AG04449 (cell line): ENCODE data around the gene RAP2A.

Experiments
- CTCF ChIA-PET: fragments of 350-600 bp; formaldehyde crosslinking; extraction: SDS; loops from one replicate; lab custom pipeline; 2021; ENCODE audit warnings: antibody characterized with exemption; lab: Yijun Ruan, JAX
- POLR2A ChIA-PET: fragments of 400-600, 350-600 bp; formaldehyde crosslinking; extraction: SDS; loops from one replicate; lab custom pipeline; 2020; ENCODE audit warnings: antibody characterized with exemption, inconsistent platforms; lab: Yijun Ruan, JAX
- DNase-seq: peaks from one replicate; pipeline ENCODE4 v3.0.0-alpha.2; 2010; ENCODE audit warnings: low read depth, low spot score
- H3K4me3 ChIP-seq: 2 replicates; pipeline ENCODE4 v1.5.1; 2011; ENCODE audit warnings: low read depth, mild to moderate bottlenecking, control low read depth, low read length
- CTCF ChIP-seq: IDR thresholded peaks from one replicate; pipeline ENCODE4 v1.5.1; 2011; ENCODE audit warnings: mild to moderate bottlenecking, moderate library complexity, low read length, control low read depth, inconsistent platforms; ENCODE audit not compliant: insufficient read depth; ENCODE audit errors: missing control alignments

The RAP2A gene

GRCh38 chr13:97387890-97388289 lies 46.1 kb upstream of the RAP2A start:
- no peak overlapping the region for H3K4me3 ChIP-seq
- no peak for TF ChIP-seq CTCF
- no peak for DNase-seq
- ChIA-PET POLR2A (no interaction called here), CTCF (interaction anchor here (1.3 kb wide), 1 partner anchor 370 kb away, joined by 3 read pairs; no protein-coding TSS in a partner anchor)

- ChIA-PET POLR2A (no interaction called here), CTCF (interaction anchor here (0.7 to 1.3 kb wide), 2 partner anchors 8 to 370 kb away, joined by 3 read pairs; no protein-coding TSS in a partner anchor)
- TF ChIP-seq CTCF = no peak
- no peak overlapping the region for H3K4me3 ChIP-seq
- no peak for DNase-seq
These were observed 45.6 kb upstream of the RAP2A start for GRCh38 chr13:97388373-97388772.

GRCh38 chr13:97390941-97391600 lies 42.9 kb upstream of the RAP2A start:
- ChIA-PET CTCF (interaction anchor here (0.8 to 1.1 kb wide), 2 partner anchors 31 to 178 kb away, joined by 3 read pairs; no protein-coding TSS in a partner anchor), POLR2A (no interaction called here)
- no peak for DNase-seq
- H3K4me3 ChIP-seq = no peak overlapping the region
- no peak for TF ChIP-seq CTCF

GRCh38 chr13:97392020-97392419 lies 41.9 kb upstream of the RAP2A start:
- no peak for DNase-seq
- no peak overlapping the region for H3K4me3 ChIP-seq
- no peak for TF ChIP-seq CTCF
- CTCF ChIA-PET = no interaction called here
- POLR2A ChIA-PET = no interaction called here

- no peak overlapping the region for H3K4me3 ChIP-seq
- TF ChIP-seq CTCF = no peak
- POLR2A ChIA-PET = no interaction called here
- DNase-seq = no peak
- CTCF ChIA-PET = interaction anchor here (1.2 kb wide), 1 partner anchor 285 kb away, joined by 6 read pairs; no protein-coding TSS in a partner anchor
These were observed 39.4 kb upstream of the RAP2A start for GRCh38 chr13:97394542-97394941.

- no peak for TF ChIP-seq CTCF
- no peak for DNase-seq
- CTCF ChIA-PET = no interaction called here
- H3K4me3 ChIP-seq = no peak overlapping the region
- POLR2A ChIA-PET = interaction anchor here (0.6 kb wide), 1 partner anchor 38 kb away, joined by 3 read pairs; the partner anchor contains the start of gene RAP2A
These were observed 38.4 kb upstream of the RAP2A start for GRCh38 chr13:97395447-97396136.
